ENCODE data around the gene PABPN1L.

Gene PABPN1L

GRCh38 chr16:88856828-88857727 is 9.4 kb downstream of the PABPN1L start, which contains the start of the genes GALNS and TRAPPC2L:
GALNS (minus strand) TSS chr16:88856947; CDS start chr16:88856877, 70 bp downstream.
TRAPPC2L (plus strand) TSS chr16:88857127; CDS start chr16:88857151, 24 bp downstream.
- Histone ChIP-seq H3K9me2 (replicated peaks; ENCODE audit: control insufficient read depth, low read length) (no peaks in the 10 kb centered on the region), H4K20me1 (ENCODE audit: control insufficient read depth, insufficient read depth, low read depth, low read length) (no peaks in the 10 kb centered on the region), H3K36me3 (ENCODE audit: control insufficient read depth, low read length) (peaks cover 21% of the 10 kb centered on the region), H3K27ac (ENCODE audit: low read depth, low read length) (0 out of 2 replicates have a peak within 1 kb of the TSS, but pooled peaks have one; percentile 3), H3K79me2 (ENCODE audit: control insufficient read depth, low read length) (peaks cover 14% of the 10 kb centered on the region), H3K27me3 (ENCODE audit: control insufficient read depth, low read length) (no peaks in the 10 kb centered on the region), H3K4me3 (ENCODE audit: low read length) (peak within 1 kb of the TSS; percentile 77), H3F3A (ENCODE audit: control insufficient read depth, insufficient read depth) (peaks cover 7% of the 10 kb centered on the region), H3K4me1 (ENCODE audit: control insufficient read depth, low read length) (peaks cover 30% of the 10 kb centered on the region), H3K4me2 (ENCODE audit: low read length) (peak within 1 kb of the TSS; percentile 67), H3K9me3 (ENCODE audit: control insufficient read depth, insufficient read depth, low read length) (no peaks in the 10 kb centered on the region)
- TF ChIP-seq EZH2phosphoT487 (IDR thresholded peaks at IDR 0.05; ENCODE audit: borderline replicate concordance, low read length) = no peak

GRCh38 chr16:88856122-88856827 is 10.2 kb downstream of the PABPN1L start:
- Histone ChIP-seq H3K36me3 (ENCODE audit: control insufficient read depth, low read length) (peaks cover 20% of the 10 kb centered on the region), H3K9me2 (replicated peaks; ENCODE audit: control insufficient read depth, low read length) (no peaks in the 10 kb centered on the region), H3K27ac (ENCODE audit: low read depth, low read length) (no peak overlapping the region), H3K9me3 (ENCODE audit: control insufficient read depth, insufficient read depth, low read length) (no peaks in the 10 kb centered on the region), H3K4me3 (ENCODE audit: low read length) (peak overlapping the region; percentile 77), H3K4me2 (ENCODE audit: low read length) (peak overlapping the region; percentile 50), H3K27me3 (ENCODE audit: control insufficient read depth, low read length) (no peaks in the 10 kb centered on the region), H3K4me1 (ENCODE audit: control insufficient read depth, low read length) (peaks cover 30% of the 10 kb centered on the region), H3K79me2 (ENCODE audit: control insufficient read depth, low read length) (peaks cover 14% of the 10 kb centered on the region), H4K20me1 (ENCODE audit: control insufficient read depth, insufficient read depth, low read depth, low read length) (no peaks in the 10 kb centered on the region), H3F3A (ENCODE audit: control insufficient read depth, insufficient read depth) (peaks cover 7% of the 10 kb centered on the region)
- TF ChIP-seq EZH2phosphoT487 (IDR thresholded peaks at IDR 0.05; ENCODE audit: borderline replicate concordance, low read length) (no peak), CTCF (IDR thresholded peaks at IDR 0.05; ENCODE audit: low read depth, low read length, poor library complexity, severe bottlenecking) (no peak)

- Histone ChIP-seq H3F3A (ENCODE audit: control insufficient read depth, insufficient read depth) (peaks cover 7% of the 10 kb centered on the region), H3K36me3 (ENCODE audit: control insufficient read depth, low read length) (peaks cover 17% of the 10 kb centered on the region), H3K9me3 (ENCODE audit: control insufficient read depth, insufficient read depth, low read length) (no peaks in the 10 kb centered on the region), H4K20me1 (ENCODE audit: control insufficient read depth, insufficient read depth, low read depth, low read length) (no peaks in the 10 kb centered on the region), H3K27me3 (ENCODE audit: control insufficient read depth, low read length) (no peaks in the 10 kb centered on the region), H3K4me2 (ENCODE audit: low read length) (peak overlapping the region; percentile 47; the same call in 1 of the 2 replicates), H3K4me3 (ENCODE audit: low read length) (peak overlapping the region; percentile 39; the same call in 1 of the 2 replicates), H3K4me1 (ENCODE audit: control insufficient read depth, low read length) (peaks cover 30% of the 10 kb centered on the region), H3K9me2 (replicated peaks; ENCODE audit: control insufficient read depth, low read length) (no peaks in the 10 kb centered on the region), H3K27ac (ENCODE audit: low read depth, low read length) (no peak overlapping the region), H3K79me2 (ENCODE audit: control insufficient read depth, low read length) (peaks cover 14% of the 10 kb centered on the region)
- TF ChIP-seq CTCF (IDR thresholded peaks at IDR 0.05; ENCODE audit: low read depth, low read length, poor library complexity, severe bottlenecking) = no peak
- no peak for TF ChIP-seq EZH2phosphoT487 (IDR thresholded peaks at IDR 0.05; ENCODE audit: borderline replicate concordance, low read length)
These were observed 10.7 kb downstream of the PABPN1L start for GRCh38 chr16:88855736-88856121.

Measured in DOHH2 (cell line).